HG03520 (cell line): ENCODE results near the gene LCN12.

Experiments used
- ATAC-seq: cut with Tn5 transposase; IDR thresholded peaks from one replicate; pipeline ENCODE4 v1.9.1; 2021; ENCODE audit warnings: mild to moderate bottlenecking, moderate library complexity; ENCODE audit not compliant: unreplicated experiment

LCN12 gene

GRCh38 chr9:136957461-136957860 is 5.4 kb downstream of the LCN12 start:
- ATAC-seq, result no peak

DNA sequence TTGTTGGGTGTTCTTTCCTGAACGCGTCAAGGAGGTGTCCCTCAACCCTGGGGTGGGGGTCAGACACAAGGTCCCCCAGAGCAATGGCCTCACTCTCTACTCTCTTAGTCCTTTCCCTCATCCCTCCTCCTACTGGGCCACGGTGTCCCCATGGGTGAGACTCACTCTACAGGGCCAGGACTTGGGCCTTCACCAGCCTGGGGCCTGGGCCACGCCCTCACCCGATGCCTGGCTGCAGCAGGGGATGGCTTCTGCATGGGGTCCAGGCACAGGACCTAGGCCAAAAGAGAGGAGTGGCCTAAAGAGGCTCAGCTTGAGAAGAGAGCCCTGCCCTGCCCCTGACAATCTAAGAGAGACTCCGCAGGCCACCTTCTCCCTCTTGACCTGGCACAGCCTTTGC is 5.8 kb downstream of the LCN12 start:
- ATAC-seq, result no peak

DNA sequence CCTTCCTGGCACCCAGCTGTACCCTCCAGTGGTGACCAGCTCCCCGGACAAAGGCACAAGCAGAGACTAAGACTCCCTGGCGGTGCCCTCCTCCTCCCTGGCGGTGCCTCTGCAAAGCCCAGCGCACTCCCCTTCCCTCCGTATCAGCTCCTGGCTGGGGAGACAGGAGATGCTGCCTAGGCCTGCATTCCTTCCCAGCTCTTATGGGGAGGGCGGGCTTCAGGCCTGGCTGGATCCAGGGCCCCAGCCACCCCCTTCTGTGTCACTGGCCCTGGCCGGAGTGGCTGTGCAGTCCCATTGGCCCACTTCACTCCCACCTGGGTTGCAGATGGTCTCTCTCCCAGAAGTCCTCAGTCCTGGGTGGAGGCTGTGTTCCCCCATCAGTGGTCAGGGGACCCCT is 6.4 kb downstream of the LCN12 start:
- no peak for ATAC-seq

DNA sequence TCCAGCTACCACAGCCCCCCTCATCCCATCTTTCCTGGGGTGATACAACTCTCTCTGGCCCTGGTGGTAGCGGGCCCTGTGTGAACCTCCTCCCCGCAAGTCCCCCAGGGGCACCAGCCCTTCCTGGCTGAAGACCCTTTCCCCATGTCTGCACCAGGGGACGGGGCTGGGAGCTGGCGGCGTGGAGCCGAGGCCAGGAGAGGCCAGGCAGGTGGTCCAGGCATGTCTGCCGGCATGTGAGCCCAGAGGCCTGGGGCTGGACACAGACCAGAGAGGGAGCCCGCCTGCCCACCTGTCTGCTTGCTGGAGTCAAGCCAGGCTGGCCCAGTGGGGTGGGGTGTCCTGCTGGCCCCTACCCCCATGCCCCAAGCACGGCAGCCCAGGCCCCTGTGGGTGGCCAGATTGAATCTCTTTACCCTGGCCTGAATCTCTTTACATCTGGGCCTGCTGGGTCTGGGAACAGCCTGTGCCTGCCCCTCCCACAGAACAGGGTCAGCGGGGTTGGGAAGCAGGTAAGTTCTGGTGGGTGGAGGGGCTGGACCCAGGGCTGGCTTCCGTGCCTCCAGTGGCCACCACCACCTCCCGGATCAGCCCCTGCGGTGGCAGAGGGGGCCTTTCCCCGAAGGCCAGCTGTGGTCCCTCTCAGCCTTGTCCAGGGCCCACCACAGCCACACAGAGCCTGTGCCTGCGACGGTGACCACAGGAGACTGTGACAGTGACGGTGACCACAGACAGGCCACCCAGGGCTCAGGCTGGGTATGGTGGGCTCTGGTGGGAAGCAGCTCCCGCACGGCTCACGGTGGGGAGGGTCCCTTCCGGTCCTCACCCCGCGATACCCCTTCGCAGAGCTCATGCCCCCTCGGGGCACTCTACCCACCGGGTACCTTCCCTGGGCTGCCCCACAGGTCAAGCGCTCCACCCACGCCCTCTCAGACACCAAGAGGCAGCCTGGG is 7.1 kb downstream of the LCN12 start:
- no peak for ATAC-seq

GRCh38 chr9:136960212-136960937 is 8.3 kb downstream of the LCN12 start:
- no peak for ATAC-seq

DNA sequence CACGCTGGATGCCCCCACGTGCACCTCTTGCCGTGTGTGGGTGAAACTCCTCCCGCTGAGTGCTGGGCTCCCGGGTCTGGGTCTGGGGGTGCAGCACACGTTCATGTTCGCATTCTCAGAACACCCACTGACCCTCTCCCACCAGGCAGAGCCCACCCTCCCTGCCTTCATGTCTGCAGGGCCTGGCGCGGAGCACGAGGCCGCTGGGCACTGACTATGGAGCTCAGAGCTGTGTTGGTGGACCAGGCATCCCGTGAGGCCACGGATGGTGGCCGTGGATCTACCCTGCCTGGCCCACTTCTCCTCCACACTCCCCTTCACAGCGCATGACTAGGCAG is 8.8 kb downstream of the LCN12 start:
- ATAC-seq, result no peak

DNA sequence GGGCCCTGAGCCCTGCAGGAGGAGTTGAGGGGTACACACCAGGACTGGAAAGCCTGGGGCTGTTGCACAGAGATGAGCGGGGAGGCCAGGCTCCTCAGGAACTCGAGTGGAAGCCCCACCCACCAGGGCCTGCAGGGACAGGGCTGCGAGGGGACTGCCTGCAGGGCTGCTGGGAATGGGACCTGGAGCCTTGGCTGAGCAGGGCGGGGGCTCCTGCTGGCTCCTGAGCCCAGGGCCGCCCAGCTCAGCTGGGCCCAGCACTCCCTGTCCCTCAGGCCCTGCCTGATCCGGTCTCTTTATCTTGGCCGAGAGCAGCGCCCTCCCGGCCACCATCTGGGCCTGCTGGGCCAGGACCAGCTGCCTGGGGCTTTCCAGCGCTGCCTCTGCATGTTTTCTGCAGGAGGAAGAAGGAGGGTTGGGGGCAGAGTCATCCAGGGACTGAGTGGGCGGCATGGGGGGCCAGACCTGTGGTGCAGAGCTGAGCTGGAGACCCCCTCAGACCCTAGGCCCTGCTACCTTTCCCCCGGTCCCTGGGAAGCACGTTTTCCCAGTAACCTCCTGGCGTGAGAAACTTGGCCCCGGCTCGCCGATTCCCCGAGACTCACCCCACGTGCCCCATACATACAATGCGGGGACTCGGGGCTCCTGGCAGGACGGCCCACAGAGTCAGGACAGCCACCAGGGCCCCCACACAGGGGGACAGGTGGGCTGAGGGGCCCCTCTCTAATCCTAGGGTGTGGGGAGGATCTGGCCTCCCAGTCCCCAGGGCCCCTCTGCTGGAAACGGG is 9.4 kb downstream of the LCN12 start:
- no peak for ATAC-seq

DNA sequence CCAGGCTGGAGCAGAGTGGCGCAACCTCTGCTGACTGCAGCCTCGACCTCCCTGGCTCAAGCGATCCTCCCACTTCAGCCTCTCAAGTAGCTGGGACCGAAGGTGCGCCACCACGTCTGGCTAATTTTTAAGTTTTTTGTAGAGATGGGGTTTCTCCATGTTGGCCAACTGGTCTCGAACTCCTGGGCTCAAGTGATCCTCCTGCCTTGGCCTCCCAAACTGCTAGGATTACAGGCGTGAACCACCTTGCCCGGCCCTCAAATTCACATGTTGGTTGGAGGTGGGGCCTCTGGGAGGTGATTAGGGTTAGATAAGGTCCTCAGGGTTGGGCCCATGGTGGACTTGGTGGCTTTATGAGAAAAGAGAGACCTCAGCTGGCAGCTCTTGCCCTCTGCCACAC is 10.1 kb downstream of the LCN12 start:
- ATAC-seq, result no peak

DNA sequence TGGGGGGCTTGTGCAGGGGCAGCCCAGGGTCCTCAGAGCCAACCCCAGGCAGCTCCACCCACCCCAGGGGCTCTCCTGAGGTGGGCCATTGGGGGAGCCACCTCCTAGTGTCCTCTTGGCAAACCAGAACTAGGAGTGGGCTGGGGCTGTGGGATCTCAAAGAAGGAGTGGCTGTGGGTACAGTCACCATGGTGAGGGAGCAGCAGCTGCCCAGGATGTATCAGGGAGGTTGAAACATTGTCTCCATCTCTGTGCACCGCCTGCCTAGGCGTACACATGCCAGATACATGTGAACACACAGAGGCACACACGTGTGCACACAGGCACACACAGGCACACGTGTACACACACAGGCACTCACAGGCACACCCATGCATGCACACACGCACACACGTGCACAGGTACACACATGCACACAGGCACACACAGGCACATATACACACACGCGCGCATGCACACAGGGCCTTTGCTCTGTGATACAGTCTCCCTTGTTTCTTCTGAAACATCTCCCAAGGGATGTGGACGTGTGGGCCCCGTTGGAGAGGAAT is 10.7 kb downstream of the LCN12 start:
- ATAC-seq, result no peak

- ATAC-seq, result no peak
These were observed 11.3 kb downstream of the LCN12 start for GRCh38 chr9:136963341-136963740.

GRCh38 chr9:136963751-136964150 is 11.7 kb downstream of the LCN12 start:
- ATAC-seq, result no peak

DNA sequence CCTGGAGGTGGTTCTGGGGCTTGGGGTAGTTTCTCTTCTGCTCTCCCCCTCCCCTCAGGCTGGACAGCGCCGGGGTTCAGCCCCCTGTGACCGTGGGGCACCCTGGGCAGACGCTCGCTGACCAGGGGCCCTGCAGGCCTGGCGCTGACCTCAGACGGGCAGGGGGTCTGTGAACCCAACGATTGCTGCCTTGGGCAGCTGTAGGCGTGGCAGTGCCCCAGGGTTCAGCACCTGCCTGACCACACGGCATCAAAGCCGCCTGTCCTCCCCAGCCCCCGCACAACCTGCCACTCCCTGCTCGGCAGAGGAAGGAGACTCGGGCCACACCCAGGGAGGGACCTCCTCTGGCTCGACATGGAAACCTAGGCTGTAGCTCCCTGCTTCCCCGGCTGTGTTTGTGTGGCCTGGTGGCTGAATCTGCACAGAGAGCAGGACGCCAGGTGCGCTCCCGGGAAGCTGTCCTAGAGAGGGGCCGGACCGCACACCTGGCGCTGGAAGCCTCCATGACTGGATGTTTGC is 12.2 kb downstream of the LCN12 start:
- no peak for ATAC-seq

- no peak for ATAC-seq
These were observed 12.9 kb downstream of the LCN12 start for GRCh38 chr9:136964833-136965422.

DNA sequence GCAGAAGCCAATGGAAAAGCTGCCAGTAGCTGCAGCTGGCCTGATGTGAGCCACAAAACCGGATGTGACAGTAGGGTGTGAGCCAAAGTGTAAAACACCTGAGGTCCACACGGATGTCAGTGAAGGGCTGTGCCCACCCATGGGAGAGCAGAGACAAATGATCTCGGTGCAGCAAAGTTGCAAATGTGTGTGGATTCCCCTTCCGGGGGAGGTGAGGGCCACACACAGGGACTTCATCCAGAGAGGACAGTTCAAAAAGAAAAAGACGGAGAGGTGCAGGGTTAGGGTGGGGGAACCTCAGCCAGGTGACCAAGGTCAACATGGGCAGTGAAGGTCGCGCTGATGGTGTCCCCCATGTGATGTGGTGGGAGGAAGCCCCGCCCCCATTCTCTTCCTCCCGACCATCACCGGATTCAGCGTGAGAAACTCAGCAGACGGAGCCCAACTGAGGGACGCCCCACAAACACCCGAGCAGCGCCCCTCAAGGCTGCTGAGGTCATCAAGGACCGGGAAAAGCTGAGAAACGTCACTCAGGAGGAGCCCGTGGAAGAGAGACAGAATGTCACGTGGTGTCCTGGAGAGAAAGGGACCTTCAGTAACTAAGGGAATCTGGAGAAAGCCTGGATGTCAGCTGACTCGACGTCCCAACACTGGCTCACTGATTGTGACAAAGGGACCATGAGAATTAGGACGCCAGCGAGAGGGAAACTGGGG is 13.9 kb downstream of the LCN12 start:
- no peak for ATAC-seq

DNA sequence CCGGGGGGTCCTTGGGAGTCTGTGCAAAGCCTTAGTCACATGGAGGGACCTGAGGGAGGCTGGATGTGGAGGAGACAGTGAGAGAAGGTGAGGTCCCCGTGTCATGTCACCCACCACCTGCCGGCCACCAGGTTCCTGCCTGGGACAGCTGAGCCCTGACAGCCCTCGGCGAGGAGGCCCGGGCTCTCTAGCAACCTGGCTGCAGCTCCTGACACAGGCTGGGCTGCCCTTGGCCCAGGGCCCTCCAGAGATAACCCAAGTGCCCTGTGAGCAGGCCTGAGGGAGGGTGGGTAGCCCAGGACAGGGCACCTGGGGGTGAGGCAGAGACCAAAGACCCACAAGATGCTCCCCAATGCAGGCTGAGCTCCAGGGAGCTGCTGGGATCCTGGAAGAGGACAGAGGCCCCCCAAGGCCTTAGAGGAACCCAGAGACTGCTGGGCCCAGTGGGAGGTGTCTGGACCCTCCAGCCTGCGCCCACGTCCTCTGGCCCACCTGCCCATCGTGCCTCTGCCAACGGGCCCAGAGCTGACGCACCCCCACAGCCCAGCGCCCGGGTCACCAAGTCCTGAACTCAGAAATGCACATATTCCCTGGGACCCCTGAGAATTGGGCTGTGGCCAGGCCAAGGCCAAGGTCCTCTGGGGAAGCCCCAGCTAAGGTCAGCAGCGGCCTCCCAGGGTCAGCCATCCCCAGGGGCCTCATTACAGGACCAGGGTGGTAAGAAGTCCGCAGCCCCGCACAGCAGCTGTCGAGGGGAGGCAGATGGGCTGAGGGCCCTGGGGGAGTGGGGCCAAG is 16.5 kb downstream of the LCN12 start:
- ATAC-seq, result no peak

DNA sequence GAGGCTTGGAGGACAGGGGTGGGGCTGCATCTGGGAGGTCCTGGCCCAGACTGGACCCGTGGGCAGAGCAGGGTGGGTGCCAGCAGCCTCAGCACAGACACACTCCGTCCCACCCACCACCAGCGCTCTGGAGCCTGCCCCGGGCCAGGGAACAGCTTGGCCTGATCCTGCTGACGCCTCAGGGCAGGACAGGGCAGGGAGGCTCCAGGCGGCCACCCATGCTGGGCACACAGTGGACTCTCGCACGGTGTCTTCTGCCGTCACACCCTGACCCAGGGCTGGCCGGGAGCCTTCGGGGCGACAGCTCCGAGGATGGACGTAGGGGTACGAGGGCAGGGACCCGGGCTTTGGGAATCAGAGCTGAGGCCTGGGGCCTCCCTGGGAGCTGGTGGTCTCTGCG is 17.1 kb downstream of the LCN12 start:
- no peak for ATAC-seq

- ATAC-seq, result no peak
These were observed 17.7 kb downstream of the LCN12 start for GRCh38 chr9:136969774-136970173.

DNA sequence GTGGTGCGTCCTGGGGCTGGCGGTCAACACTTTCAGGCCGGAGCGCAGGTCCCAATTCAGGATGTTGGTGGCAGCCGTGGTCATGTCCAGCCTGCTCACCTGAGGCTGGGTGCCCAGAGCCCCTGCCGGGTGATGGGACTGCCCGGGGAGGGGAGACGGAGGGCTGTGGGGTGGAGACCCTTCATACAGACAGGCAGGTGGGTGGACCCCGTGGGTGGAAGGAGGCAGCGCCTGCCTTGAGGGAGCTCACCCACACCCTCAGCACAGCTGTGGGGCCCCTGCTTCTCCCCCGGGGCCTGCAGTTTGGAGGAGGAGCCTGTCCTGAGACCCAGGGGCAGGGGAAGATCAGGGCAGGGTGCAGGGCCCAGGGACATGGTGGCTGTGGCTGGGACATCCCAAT is 18.3 kb downstream of the LCN12 start:
- no peak for ATAC-seq

DNA sequence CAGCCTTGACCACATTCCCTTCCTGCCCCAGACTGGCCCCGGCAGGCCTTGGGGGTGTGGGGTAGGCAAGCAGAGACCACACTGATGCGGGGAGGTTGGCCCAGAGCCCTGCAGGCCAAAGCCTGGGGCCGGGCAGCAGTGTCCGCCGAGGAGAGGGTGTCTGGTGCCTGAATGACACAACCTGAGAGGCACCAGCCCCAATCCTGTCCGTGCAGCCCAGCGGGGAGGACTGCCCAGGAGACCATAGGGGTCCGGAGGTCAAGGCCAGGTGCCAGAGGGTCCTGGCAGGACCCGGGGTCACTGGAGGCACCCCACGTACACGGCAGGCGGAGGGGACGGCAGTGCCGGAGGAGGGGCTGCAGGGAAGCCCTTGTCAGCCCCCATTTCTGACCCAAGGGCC is 19.7 kb downstream of the LCN12 start:
- no peak for ATAC-seq
